Muscle layer of colon (tissue), 2 donors: ENCODE results near the gene CD28.

Experiments used
- H3K27ac ChIP-seq: one replicate; pipeline ENCODE4 v1.7.0; 2013; ENCODE audit warnings: low read depth, mild to moderate bottlenecking, low read length, moderate library complexity
- H3K27me3 ChIP-seq, 2 donors: one replicate each; pipeline ENCODE4 v1.7.0; 2013; ENCODE audit warnings: low read length in 2 of 2, mild to moderate bottlenecking in 2 of 2; ENCODE audit not compliant: insufficient read depth in 2 of 2, control insufficient read depth in 1 of 2
- H3K36me3 ChIP-seq: one replicate; pipeline ENCODE4 v1.7.0; 2013; ENCODE audit warnings: mild to moderate bottlenecking, low read length; ENCODE audit not compliant: insufficient read depth
- H3K4me1 ChIP-seq: one replicate; pipeline ENCODE4 v1.7.0; 2013; ENCODE audit warnings: mild to moderate bottlenecking, low read length; ENCODE audit not compliant: insufficient read depth
- H3K4me3 ChIP-seq, 2 donors: one replicate each; pipeline ENCODE4 v1.7.0; 2013; ENCODE audit warnings: low read length in 2 of 2, low read depth in 1 of 2, mild to moderate bottlenecking in 1 of 2, moderate library complexity in 1 of 2
- H3K9ac ChIP-seq: one replicate; pipeline ENCODE4 v1.7.0; 2013; ENCODE audit warnings: low read length
- H3K9me3 ChIP-seq: one replicate; pipeline ENCODE4 v1.7.0; 2013; ENCODE audit warnings: mild to moderate bottlenecking, low read length
- donor health status: abdominal sarcoma.
- donor health status: Adenocarcinoma of cecum.

The CD28 gene

DNA sequence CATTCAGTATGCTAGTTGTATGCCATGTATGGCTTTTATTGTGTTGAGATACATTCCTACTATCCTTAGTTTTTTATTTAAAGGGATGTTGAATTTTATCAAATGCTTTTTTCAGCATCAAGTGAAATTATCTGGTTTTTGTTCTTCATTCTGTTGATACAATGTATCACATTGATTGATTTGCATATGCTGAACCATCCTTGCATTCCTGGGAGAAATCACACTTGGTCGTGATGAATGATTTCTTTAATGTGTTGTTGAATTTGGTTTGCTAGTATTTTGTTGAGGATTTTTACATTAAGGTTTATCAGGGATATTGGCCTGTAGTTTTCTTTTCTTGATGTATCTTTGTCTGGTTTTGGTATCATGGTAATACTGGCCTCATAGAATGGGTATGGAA, 49.7 kb downstream of the CD28 start:
- H3K27ac ChIP-seq, result no peak overlapping the region
- no peak overlapping the region for H3K9ac ChIP-seq
- H3K4me1 ChIP-seq, result no peaks in the 10 kb centered on the region
- H3K36me3 ChIP-seq, result no peaks in the 10 kb centered on the region
- no peaks in the 10 kb centered on the region for H3K27me3 ChIP-seq
- H3K4me3 ChIP-seq, result no peak overlapping the region
- H3K9me3 ChIP-seq, result no peaks in the 10 kb centered on the region

DNA sequence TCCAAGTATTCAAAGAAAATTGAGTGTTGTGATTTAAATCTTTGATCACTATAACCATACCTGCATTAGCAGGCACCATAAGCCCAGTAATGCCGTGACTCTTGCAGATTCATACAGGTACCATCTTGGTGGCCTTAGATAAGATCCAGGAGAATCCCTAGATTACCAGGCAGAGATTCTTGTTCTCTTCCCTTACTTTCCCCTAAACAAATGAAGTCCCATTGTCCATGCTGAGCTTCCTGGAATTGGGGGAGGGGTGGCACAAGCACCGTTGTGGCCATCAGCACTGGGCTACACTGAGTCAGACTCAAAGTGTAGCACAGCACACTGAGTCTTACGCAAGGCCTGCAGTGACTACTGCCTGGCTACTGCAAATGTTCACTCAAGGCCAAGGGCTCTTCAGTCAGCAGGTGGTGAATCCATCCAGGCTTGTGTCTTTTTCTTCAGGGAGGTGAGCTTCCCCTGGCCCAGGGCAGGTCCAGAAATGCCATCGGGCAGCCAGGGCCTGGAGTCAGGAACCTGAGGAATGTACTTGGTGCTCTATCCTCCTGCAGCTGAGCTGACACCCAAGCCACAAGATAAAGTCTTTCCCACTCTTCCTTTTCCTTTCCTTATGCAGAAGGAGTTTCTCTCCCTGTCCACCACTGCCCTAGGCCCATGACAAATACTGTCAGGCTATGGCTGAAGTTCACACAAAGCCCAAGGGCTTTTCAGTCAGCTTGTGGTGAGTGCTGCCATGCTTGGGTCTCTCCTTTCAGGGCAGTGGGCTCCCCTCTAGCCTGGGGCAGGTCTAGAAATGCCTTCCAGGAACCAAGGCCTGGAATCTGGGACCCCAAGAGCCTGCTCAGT, 52.6 kb downstream of the CD28 start:
- no peak overlapping the region for H3K27ac ChIP-seq
- H3K4me1 ChIP-seq, result no peaks in the 10 kb centered on the region
- no peaks in the 10 kb centered on the region for H3K27me3 ChIP-seq
- no peaks in the 10 kb centered on the region for H3K36me3 ChIP-seq
- no peak overlapping the region for H3K4me3 ChIP-seq
- no peak overlapping the region for H3K9ac ChIP-seq
- H3K9me3 ChIP-seq, result no peaks in the 10 kb centered on the region

DNA sequence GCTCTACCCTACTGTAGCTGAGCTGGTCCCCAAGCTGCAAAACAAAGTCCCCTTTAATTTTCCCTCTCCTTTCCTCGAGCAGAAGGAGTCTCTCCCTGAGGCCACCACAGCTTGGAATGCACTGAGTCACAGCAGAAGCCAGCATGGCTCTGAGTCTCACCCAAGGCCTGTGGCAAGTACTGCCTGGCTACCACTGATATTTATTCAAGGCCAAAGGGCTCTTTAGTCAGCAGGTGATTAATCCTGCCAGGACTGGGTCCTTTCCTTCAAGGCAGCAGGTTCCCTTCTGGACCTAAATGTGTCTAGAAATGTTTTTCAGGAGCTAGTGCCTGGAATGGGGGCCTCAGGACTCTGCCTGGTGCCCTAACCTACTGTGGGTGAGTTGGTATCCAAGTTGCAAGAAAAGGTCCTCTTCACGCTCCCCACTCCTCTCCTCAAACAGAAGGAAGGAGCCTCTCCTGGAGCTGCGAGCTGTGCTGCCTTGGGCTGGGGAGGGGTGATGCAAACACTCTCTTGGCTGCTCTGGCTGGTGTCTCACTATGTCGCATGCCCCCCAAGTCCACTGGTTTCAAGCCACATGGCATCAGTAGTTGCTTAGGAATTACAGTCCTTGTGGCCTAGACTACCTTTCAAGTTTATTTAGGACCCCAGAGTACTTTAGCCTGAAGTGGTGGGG, 53.4 kb downstream of the CD28 start:
- no peaks in the 10 kb centered on the region for H3K27me3 ChIP-seq
- H3K36me3 ChIP-seq, result no peaks in the 10 kb centered on the region
- H3K27ac ChIP-seq, result no peak overlapping the region
- no peaks in the 10 kb centered on the region for H3K4me1 ChIP-seq
- H3K9ac ChIP-seq, result no peak overlapping the region
- no peak overlapping the region for H3K4me3 ChIP-seq
- H3K9me3 ChIP-seq, result no peaks in the 10 kb centered on the region

DNA sequence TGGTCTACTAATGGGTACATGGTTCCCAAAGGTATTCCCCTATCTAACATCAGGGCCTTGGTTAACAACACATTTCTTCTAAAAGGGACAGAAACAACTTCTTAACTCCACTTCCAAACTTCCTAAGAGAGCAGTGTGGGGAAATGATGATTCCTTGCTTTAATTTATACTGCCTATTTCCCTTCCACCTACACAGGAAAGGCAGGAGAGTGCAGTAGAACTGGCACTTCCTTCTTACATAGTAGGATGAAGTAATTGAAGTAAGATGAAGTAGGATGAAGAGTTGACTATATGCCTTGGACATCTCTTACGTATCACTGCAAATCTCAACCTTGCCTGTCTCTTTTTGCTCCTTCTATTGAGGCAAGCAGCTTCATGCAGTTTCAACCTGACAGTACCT, 54.7 kb downstream of the CD28 start:
- Histone ChIP-seq H3K4me3 (no peak overlapping the region), H3K4me1 (no peaks in the 10 kb centered on the region), H3K36me3 (no peaks in the 10 kb centered on the region), H3K9me3 (no peaks in the 10 kb centered on the region), H3K9ac (no peak overlapping the region), H3K27ac (no peak overlapping the region), H3K27me3 (no peaks in the 10 kb centered on the region)

DNA sequence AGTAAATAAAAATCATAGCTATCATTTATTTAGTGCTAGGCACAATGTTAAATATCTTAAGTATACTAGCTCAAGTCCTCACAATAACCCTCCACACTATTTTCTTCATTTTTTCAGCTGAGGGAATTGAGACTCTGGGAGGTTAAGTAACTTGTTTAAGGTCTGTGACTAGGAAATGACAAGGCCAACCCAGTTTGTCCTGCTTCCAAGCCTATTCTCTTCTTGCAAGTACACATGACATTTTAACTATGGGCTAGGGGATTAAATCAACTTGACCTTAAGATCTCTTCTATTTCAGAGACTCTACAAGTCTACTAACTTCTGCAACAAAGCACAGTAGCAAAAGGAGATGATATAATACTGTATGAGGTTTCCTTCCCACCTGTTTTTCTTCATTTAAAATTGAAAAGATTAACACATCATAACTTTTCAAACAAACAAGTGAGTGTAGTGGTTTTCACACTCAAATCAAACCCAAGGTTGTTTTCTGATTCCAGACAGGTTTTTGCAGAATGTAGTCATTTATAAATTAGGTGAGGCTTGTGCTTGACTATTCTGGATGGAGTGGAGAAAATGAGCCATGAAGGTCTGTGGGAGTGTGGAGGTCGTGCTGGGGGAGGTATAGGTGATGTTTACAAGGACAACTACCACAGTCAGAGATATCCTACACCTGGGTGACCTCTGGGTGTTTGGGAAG, 57.0 kb downstream of the CD28 start:
- no peak overlapping the region for H3K4me3 ChIP-seq
- no peaks in the 10 kb centered on the region for H3K27me3 ChIP-seq
- no peak overlapping the region for H3K27ac ChIP-seq
- H3K9me3 ChIP-seq, result no peaks in the 10 kb centered on the region
- H3K4me1 ChIP-seq, result no peaks in the 10 kb centered on the region
- H3K9ac ChIP-seq, result no peak overlapping the region
- H3K36me3 ChIP-seq, result no peaks in the 10 kb centered on the region

DNA sequence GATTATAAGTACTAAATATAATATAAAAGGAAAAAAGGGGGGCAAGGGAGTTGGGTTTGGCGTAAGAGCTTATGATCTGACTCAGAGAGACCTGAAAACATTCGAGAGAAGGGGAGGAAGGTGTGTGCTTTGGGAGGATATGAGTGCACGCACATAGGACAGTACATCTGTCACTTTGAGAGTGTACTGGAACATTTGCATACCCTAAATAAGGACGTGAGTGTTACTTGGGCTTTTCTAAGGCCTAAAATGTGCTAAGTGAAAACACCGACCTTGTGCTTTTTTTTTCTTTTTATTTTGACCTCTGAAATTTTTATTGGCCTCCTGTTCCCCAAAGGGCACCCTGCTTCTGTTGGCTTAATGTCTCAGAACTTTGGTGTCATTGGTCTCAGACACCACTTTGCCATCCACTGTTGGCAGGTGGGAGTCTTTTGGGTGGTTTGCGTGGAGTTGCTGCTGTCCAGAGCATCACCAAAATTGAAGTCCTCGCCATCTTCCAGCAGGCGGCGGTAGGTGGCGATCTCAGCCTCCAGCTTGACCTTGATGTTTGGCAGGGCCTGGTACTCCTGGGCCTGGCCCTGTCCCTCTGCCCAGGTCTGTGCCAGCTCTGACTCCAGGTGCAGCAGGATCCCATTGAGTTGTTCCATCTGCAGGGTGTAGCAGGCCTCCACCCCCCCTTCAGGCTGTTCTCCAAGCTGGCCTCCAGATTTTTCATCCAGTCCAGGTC, 57.7 kb downstream of the CD28 start:
- Histone ChIP-seq H3K27me3 (no peaks in the 10 kb centered on the region), H3K9ac (no peak overlapping the region), H3K9me3 (no peaks in the 10 kb centered on the region), H3K36me3 (no peaks in the 10 kb centered on the region), H3K4me1 (no peaks in the 10 kb centered on the region), H3K4me3 (no peak overlapping the region), H3K27ac (no peak overlapping the region)

DNA sequence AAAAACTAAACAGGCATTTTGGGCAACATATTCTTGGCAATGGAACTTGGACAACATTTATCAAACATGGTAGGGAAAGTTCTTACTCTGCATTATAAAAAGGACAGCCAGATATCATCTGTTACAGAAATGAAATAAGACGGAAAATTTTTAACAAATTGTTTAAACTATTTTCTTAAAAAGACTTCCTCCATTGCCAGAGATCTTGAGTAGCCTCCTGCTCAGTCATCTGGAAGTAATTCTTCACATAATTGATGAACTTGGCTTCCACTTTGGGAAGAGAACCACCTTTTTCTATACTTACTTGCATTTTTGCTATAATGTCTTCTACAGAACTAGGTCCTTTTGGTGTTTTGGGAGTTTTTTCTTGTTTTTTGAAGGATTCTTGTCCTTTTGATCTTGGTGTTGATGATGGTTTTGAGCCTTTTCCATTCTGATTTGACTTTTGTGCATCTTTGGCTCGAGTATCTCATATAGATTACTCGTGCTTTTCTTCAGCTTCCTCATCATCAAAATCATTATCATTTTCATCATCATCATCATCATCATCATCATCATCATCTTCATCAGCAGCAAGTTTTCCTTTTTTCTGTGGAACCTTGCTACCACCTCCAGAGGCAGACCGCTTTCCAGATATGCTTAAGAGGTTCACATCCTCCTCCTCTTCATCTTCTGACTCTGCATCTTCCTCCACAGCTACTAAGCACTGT, 66.2 kb downstream of the CD28 start:
- H3K9me3 ChIP-seq, result no peaks in the 10 kb centered on the region
- no peak overlapping the region for H3K9ac ChIP-seq
- H3K27ac ChIP-seq, result no peak overlapping the region
- H3K4me1 ChIP-seq, result no peaks in the 10 kb centered on the region
- H3K36me3 ChIP-seq, result no peaks in the 10 kb centered on the region
- no peaks in the 10 kb centered on the region for H3K27me3 ChIP-seq
- H3K4me3 ChIP-seq, result no peak overlapping the region

DNA sequence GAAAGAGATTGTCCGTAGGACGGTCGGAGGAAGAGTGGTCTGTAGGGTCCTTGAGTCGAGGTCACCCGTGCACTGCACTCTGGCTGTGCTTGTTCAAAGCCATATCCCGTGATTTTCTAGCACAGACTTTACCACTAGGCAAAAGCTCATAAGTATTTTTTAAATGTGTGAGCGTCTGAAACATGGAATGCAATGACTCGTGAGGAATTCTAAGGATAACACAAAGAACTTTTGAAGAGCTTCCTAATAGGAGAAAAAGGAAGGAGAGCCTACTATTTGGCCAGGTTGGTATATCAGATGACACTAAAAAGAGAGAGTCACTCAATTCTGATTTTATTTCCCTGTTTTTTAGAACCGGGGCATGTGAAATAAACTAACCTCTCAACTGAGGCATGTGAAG, 68.3 kb downstream of the CD28 start:
- Histone ChIP-seq H3K27ac (no peak overlapping the region), H3K36me3 (no peaks in the 10 kb centered on the region), H3K9ac (no peak overlapping the region), H3K4me3 (no peak overlapping the region), H3K9me3 (no peaks in the 10 kb centered on the region), H3K27me3 (no peaks in the 10 kb centered on the region), H3K4me1 (no peaks in the 10 kb centered on the region)

DNA sequence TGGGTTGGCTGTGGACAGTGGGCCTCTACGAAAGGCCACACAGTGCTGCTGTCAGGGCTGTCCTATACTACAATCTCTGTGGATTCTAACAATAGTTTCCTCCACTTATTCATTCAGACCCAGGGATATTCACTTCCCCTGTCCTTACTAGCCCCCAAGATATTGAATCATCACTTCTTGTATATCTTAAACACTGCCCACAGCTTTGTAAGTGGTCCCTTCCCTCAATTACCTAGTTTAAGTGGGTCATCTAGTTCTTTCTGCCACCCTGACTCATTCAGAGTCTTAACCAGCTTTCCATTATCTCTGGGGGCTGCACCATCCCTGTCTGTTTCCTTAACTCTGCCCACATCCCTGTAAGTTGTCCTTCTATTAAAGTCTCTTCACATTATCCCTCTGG, 69.2 kb downstream of the CD28 start:
- no peaks in the 10 kb centered on the region for H3K4me1 ChIP-seq
- H3K36me3 ChIP-seq, result no peaks in the 10 kb centered on the region
- no peaks in the 10 kb centered on the region for H3K9me3 ChIP-seq
- no peak overlapping the region for H3K9ac ChIP-seq
- no peak overlapping the region for H3K4me3 ChIP-seq
- H3K27ac ChIP-seq, result no peak overlapping the region
- no peaks in the 10 kb centered on the region for H3K27me3 ChIP-seq

DNA sequence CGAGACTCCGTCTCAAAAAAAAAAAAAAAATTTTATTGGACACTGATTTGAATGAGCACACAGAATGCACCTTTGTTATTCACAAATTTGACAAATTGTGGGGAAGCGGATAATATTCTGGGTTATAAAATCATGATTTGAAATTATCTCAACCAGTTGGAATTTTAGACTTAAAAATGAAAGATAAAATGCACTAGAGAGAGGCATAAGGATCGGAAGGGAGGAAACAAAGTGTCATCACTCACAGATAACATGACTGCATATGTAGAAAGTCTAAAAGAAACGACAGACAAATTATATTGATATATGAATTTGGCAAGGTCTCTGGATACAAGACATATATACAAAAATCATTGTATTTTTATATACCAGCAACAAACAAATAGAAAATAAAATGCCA, 70.6 kb downstream of the CD28 start:
- no peaks in the 10 kb centered on the region for H3K36me3 ChIP-seq
- H3K4me3 ChIP-seq, result no peak overlapping the region
- H3K9me3 ChIP-seq, result no peaks in the 10 kb centered on the region
- no peak overlapping the region for H3K9ac ChIP-seq
- H3K27ac ChIP-seq, result no peak overlapping the region
- H3K4me1 ChIP-seq, result no peaks in the 10 kb centered on the region
- no peaks in the 10 kb centered on the region for H3K27me3 ChIP-seq
